Measurements from ENCODE around the gene SLX9.

DNA sequence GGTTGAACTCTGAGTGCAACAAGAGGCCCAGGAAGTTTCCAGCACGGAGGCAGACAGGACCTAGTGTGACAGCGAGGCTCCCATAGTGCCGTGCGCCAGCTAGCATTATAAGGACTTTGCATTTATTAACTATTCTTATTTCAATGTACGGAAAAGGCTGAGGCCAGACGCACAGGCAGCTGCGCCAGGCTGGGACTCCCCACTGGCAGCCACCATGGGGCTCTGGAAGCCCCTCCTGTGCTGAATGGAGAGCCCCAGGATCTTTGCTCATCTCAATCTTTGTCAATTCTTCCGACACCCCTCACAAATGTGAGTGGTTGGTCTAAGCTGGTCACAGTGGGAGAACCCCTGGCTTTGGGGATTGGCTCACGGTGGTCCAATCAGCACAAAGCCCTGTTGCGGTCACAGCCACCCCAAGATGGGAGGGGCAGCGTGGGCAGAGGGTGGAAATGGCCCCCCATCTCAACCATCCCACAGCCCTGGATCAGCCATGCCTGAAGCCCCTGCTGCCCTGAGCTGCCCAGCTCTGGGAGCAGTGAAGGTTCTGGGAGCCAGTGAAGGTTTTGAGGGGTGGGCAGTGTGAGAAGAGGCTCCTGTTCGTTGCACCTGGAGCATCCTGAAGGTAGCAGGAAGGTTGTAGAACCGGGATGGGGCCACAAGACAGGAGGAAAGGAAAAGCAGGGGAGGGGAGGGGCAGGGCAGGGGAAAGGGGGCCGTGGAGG lies 75.1 kb downstream of the SLX9 start:
- TF ChIP-seq, protein P1, sequence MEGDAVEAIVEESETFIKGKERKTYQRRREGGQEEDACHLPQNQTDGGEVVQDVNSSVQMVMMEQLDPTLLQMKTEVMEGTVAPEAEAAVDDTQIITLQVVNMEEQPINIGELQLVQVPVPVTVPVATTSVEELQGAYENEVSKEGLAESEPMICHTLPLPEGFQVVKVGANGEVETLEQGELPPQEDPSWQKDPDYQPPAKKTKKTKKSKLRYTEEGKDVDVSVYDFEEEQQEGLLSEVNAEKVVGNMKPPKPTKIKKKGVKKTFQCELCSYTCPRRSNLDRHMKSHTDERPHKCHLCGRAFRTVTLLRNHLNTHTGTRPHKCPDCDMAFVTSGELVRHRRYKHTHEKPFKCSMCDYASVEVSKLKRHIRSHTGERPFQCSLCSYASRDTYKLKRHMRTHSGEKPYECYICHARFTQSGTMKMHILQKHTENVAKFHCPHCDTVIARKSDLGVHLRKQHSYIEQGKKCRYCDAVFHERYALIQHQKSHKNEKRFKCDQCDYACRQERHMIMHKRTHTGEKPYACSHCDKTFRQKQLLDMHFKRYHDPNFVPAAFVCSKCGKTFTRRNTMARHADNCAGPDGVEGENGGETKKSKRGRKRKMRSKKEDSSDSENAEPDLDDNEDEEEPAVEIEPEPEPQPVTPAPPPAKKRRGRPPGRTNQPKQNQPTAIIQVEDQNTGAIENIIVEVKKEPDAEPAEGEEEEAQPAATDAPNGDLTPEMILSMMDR (conservative IDR thresholded peaks at IDR 0.05; ENCODE audit: low read depth, low read length): no peak
- TF ChIP-seq EZH2phosphoT487 (IDR thresholded peaks at IDR 0.05; ENCODE audit: borderline replicate concordance, low read length) (no peak), EZH2 (IDR thresholded peaks at IDR 0.05; ENCODE audit: low read length, unreplicated experiment) (no peak)
